Activated B cell treated with CpG ODN at 0.5 μM for 24 hours (primary cell): ENCODE measurements around the gene SLC3A2. TPM values are rescaled to one million over a fixed set of nuclear protein-coding genes. Genes with fewer than 3 reads are reported as not detected.

Experiments
- ATAC-seq: fragments of 200-7000 bp; cut with Tn5 transposase; one replicate; pipeline ENCODE4 v1.10.0; 2021; ENCODE audit warnings: low read depth, mild to moderate bottlenecking, moderate library complexity
- CTCF ChIA-PET: fragments of 350-600 bp; sonication (Branson Sonifier 250); formaldehyde crosslinking; loops from one replicate; lab custom pipeline; 2021; ENCODE audit warnings: antibody characterized with exemption; lab: Charles Lee
- POLR2A ChIA-PET: fragments of 350-600 bp; sonication (Branson Sonifier 250); formaldehyde crosslinking; loops from one replicate; lab custom pipeline; 2021; ENCODE audit warnings: antibody characterized with exemption; lab: Charles Lee
- DNase-seq: peaks from one replicate; pipeline ENCODE4 v3.0.0; 2022
- H3K27ac Mint-ChIP-seq: one replicate; pipeline ENCODE4 v1.8.0; 2020; ENCODE audit warnings: mixed read lengths
- H3K27me3 Mint-ChIP-seq: one replicate; pipeline ENCODE4 v1.8.0; 2021; ENCODE audit warnings: mixed read lengths
- H3K36me3 Mint-ChIP-seq: one replicate; pipeline ENCODE4 v1.8.0; 2021; ENCODE audit warnings: low read depth, mixed read lengths
- H3K4me1 Mint-ChIP-seq: one replicate; pipeline ENCODE4 v1.8.0; 2021; ENCODE audit warnings: mixed read lengths
- H3K4me3 Mint-ChIP-seq: one replicate; pipeline ENCODE4 v1.8.0; 2020; ENCODE audit warnings: mild to moderate bottlenecking, mixed read lengths
- H3K9me3 Mint-ChIP-seq: one replicate; pipeline ENCODE4 v1.8.0; 2020; ENCODE audit warnings: mixed read lengths
- CTCF ChIP-seq: fragments of 200-600 bp; IDR thresholded peaks from one replicate; pipeline ENCODE4 v1.8.0; 2022; ENCODE audit warnings: antibody characterized with exemption, mild to moderate bottlenecking
- intact Hi-C: fragments of 100-400 bp; cut with micrococcal nuclease; formaldehyde crosslinking; loops from one replicate; pipeline ENCODE4 v1.15.1; 2024
- total RNA-seq: library from RNA; stranded (reverse); gene quantifications from 2 replicates; pipeline ENCODE4 v1.2.3, GENCODE V29; 2022

SLC3A2 gene
- total RNA-seq, 1 donor from 2014 or later, result 274 TPM

- Mint-ChIP-seq H3K27ac (no peak overlapping the region), H3K36me3 (peaks cover 14% of the 10 kb centered on the region), H3K4me1 (peaks cover 14% of the 10 kb centered on the region), H3K27me3 (no peaks in the 10 kb centered on the region), H3K4me3 (no peak overlapping the region), H3K9me3 (no peaks in the 10 kb centered on the region)
- CTCF ChIA-PET, result no interaction called here
- TF ChIP-seq CTCF, result no peak
- ATAC-seq (no peak), DNase-seq (no peak)
- POLR2A ChIA-PET, result interaction anchor here (0.7 to 2.6 kb wide), 3 partner anchors 9 to 22 kb away, joined by 4 to 7 read pairs (median 4); no protein-coding TSS in a partner anchor
- intact Hi-C loops, result no loop called here
Measured at GRCh38 chr11:62876712-62877111, 4.0 kb upstream of the SLC3A2 start.

- intact Hi-C loops, result no loop called here
- Mint-ChIP-seq H3K4me1 (peaks cover 38% of the 10 kb centered on the region), H3K27ac (peak overlapping the region; percentile 100), H3K4me3 (peak overlapping the region; percentile 100), H3K9me3 (no peaks in the 10 kb centered on the region), H3K36me3 (peaks cover 41% of the 10 kb centered on the region), H3K27me3 (no peaks in the 10 kb centered on the region)
- TF ChIP-seq CTCF, result no peak
- ATAC-seq (no peak), DNase-seq (no peak)
- CTCF ChIA-PET, result no interaction called here
- POLR2A ChIA-PET, result interaction anchor here (0.5 to 7.7 kb wide), 13 partner anchors 24 to 287 kb away, joined by 3 to 258 read pairs (median 13); partner anchors contain the start of genes HNRNPUL2, MTA2, STX5 and TAF6L
Measured at GRCh38 chr11:62879235-62879978, 1.3 kb upstream of the SLC3A2 start.

- ATAC-seq, result peak; percentile 15
- Mint-ChIP-seq H3K9me3 (no peaks in the 10 kb centered on the region), H3K4me1 (peaks cover 43% of the 10 kb centered on the region), H3K36me3 (peaks cover 48% of the 10 kb centered on the region), H3K4me3 (peak overlapping the region; percentile 100), H3K27me3 (no peaks in the 10 kb centered on the region), H3K27ac (peak overlapping the region; percentile 100)
- no peak for DNase-seq
- POLR2A ChIA-PET, result interaction anchor here (0.6 to 7.7 kb wide), 33 partner anchors 9 to 791 kb away, joined by 3 to 258 read pairs (median 12); partner anchors contain the start of genes ATL3, BSCL2, C11orf98 and CSKMT
- intact Hi-C loops, result loop anchor here (1.0 to 10.0 kb wide), 5 partner anchors 18 to 684 kb away; partner anchors contain the start of genes MTA2, NXF1 and PLAAT2
- no peak for TF ChIP-seq CTCF
- CTCF ChIA-PET, result interaction anchor here (0.9 to 2.7 kb wide), 4 partner anchors 24 to 200 kb away, joined by 3 to 21 read pairs (median 10); partner anchors contain the start of genes BSCL2 and TMEM179B
Measured at GRCh38 chr11:62880231-62880802, 379 bp upstream of the SLC3A2 start.

GRCh38 chr11:62881579-62882430, 1.1 kb downstream of the SLC3A2 start:
- DNase-seq (peak; percentile 84), ATAC-seq (peak; percentile 56)
- intact Hi-C loops, result loop anchor here (1.0 to 10.0 kb wide), 11 partner anchors 19 to 683 kb away; partner anchors contain the start of genes C11orf98, CSKMT, PLAAT2 and STX5
- ChIA-PET POLR2A (interaction anchor here (0.5 to 7.7 kb wide), 64 partner anchors 8 to 1525 kb away, joined by 3 to 258 read pairs (median 6); partner anchors contain the start of genes ASRGL1, ATL3, B3GAT3 and BSCL2), CTCF (interaction anchor here (0.7 to 2.7 kb wide), 9 partner anchors 15 to 457 kb away, joined by 3 to 21 read pairs (median 4); partner anchors contain the start of genes BSCL2, TMEM179B and ZBTB3)
- no peak for TF ChIP-seq CTCF
- Mint-ChIP-seq H3K9me3 (no peaks in the 10 kb centered on the region), H3K27me3 (no peaks in the 10 kb centered on the region), H3K36me3 (peaks cover 63% of the 10 kb centered on the region), H3K4me1 (peaks cover 46% of the 10 kb centered on the region), H3K4me3 (peak overlapping the region; percentile 100), H3K27ac (peak overlapping the region; percentile 100)
